Peyer's patch (tissue), 4 donors: ENCODE results near the gene MLXIP. TPM values are rescaled to one million over a fixed set of nuclear protein-coding genes. Genes with fewer than 3 reads are reported as not detected.

ENCODE experiments used
- DNase-seq, 3 donors: peaks; one replicate each; pipeline ENCODE4 v3.0.0-alpha.2; 2017 to 2019
- H3K27ac ChIP-seq, 4 donors: fragments of 200-600 bp; sonication (generic); one replicate each; pipeline ENCODE4 v1.5.1; 2016 to 2019
- H3K27me3 ChIP-seq, 2 donors: fragments of 200-600 bp; sonication (generic); one replicate each; pipeline ENCODE4 v1.5.1; 2019
- H3K36me3 ChIP-seq, 3 donors: fragments of 200-600 bp; sonication (generic); one replicate each; pipeline ENCODE4 v1.5.1; 2016 to 2019
- H3K4me1 ChIP-seq, 4 donors: fragments of 200-600 bp; sonication (generic); one replicate each; pipeline ENCODE4 v1.5.1; 2016 to 2019
- H3K4me3 ChIP-seq, 4 donors: fragments of 200-600 bp; sonication (generic); 1 replicate in 3 of 4; 2 replicates in 1 of 4; pipeline ENCODE4 v1.5.1; 2016 to 2019; ENCODE audit warnings: mild to moderate bottlenecking in 1 of 4
- H3K9me3 ChIP-seq, 4 donors: fragments of 200-600 bp; sonication (generic); one replicate each; pipeline ENCODE4 v1.5.1; 2016 to 2019; ENCODE audit warnings: mild to moderate bottlenecking in 1 of 4
- CTCF ChIP-seq, 6 experiments: fragments of 450-650 bp in 4 of 6; fragments of 200-600 bp in 2 of 6; sonication (generic) in 1 of 6; IDR thresholded peaks; one replicate each; pipeline ENCODE4 v1.5.1; 2017 to 2019; ENCODE audit warnings: antibody characterized with exemption in 6 of 6, mild to moderate bottlenecking in 3 of 6, moderate library complexity in 1 of 6
- POLR2A ChIP-seq, 2 donors: fragments of 450-650 bp; IDR thresholded peaks; one replicate each; pipeline ENCODE4 v1.5.1; 2017; ENCODE audit warnings: antibody characterized with exemption in 2 of 2, mild to moderate bottlenecking in 2 of 2, moderate library complexity in 2 of 2
- total RNA-seq, 4 donors: library from RNA; depleted of rRNA; stranded (reverse); fragments of >200 nt; gene quantifications; one replicate each; pipeline ENCODE4 v1.1.0, GENCODE V29; 2016

MLXIP gene
- total RNA-seq, 4 donors from 2014 or later = 41.5 to 157 (median 98.3) TPM

- no peak for TF ChIP-seq POLR2A (IDR thresholded peaks at IDR 0.05)
- no peak for TF ChIP-seq CTCF (IDR thresholded peaks at IDR 0.05)
- Histone ChIP-seq H3K27me3 (no peaks in the 10 kb centered on the region), H3K27ac (no peak within 1 kb of the TSS), H3K4me1 (peaks cover 0 to 12% (median 3%) of the 10 kb centered on the region in 4 donors), H3K36me3 (no peaks in the 10 kb centered on the region), H3K9me3 (no peaks in the 10 kb centered on the region), H3K4me3 (peak within 1 kb of the TSS; percentile 28 to 65 (median 57))
- peak; percentile 18 to 73 (median 66) for DNase-seq
Measured at GRCh38 chr12:122182887-122183587, 104.5 kb downstream of the MLXIP start, which contains the start of gene LRRC43. Gene LRRC43, plus strand, starts transcription at chr12:122183123. Its CDS starts 22 bp downstream, at chr12:122183145.

GRCh38 chr12:122183588-122183940 is 105.0 kb downstream of the MLXIP start:
- H3K36me3 ChIP-seq = no peaks in the 10 kb centered on the region
- TF ChIP-seq POLR2A (IDR thresholded peaks at IDR 0.05) (no peak), CTCF (IDR thresholded peaks at IDR 0.05) (no peak)
- H3K27me3 ChIP-seq = no peaks in the 10 kb centered on the region
- peaks cover 0 to 12% (median 3%) of the 10 kb centered on the region in 4 donors for H3K4me1 ChIP-seq
- no peak for DNase-seq
- peak overlapping the region; percentile 28 to 65 (median 57) for H3K4me3 ChIP-seq
- no peaks in the 10 kb centered on the region for H3K9me3 ChIP-seq
- H3K27ac ChIP-seq = no peak overlapping the region

GRCh38 chr12:122184517-122184916 is 106.0 kb downstream of the MLXIP start:
- DNase-seq = peak in 2 of 3 donors; percentile 27 to 53
- H3K27me3 ChIP-seq = no peaks in the 10 kb centered on the region
- H3K36me3 ChIP-seq = no peaks in the 10 kb centered on the region
- H3K27ac ChIP-seq = no peak overlapping the region
- H3K4me1 ChIP-seq = peaks cover 0 to 12% (median 3%) of the 10 kb centered on the region in 4 donors
- H3K4me3 ChIP-seq = no peak overlapping the region
- H3K9me3 ChIP-seq = no peaks in the 10 kb centered on the region
- TF ChIP-seq CTCF (IDR thresholded peaks at IDR 0.05) = no peak
- no peak for TF ChIP-seq POLR2A (IDR thresholded peaks at IDR 0.05)

- Histone ChIP-seq H3K36me3 (no peaks in the 10 kb centered on the region), H3K27me3 (no peaks in the 10 kb centered on the region), H3K4me1 (peaks cover 0 to 12% (median 3%) of the 10 kb centered on the region in 4 donors), H3K9me3 (no peaks in the 10 kb centered on the region), H3K27ac (no peak overlapping the region), H3K4me3 (no peak overlapping the region)
- TF ChIP-seq CTCF (IDR thresholded peaks at IDR 0.05) = no peak
- no peak for TF ChIP-seq POLR2A (IDR thresholded peaks at IDR 0.05)
- DNase-seq = no peak
Measured at GRCh38 chr12:122185079-122185478, 106.5 kb downstream of the MLXIP start.

GRCh38 chr12:122185494-122186082 is 107.0 kb downstream of the MLXIP start:
- Histone ChIP-seq H3K27ac (no peak overlapping the region), H3K4me1 (peaks cover 0 to 12% (median 3%) of the 10 kb centered on the region in 4 donors), H3K27me3 (no peaks in the 10 kb centered on the region), H3K4me3 (no peak overlapping the region), H3K9me3 (no peaks in the 10 kb centered on the region), H3K36me3 (no peaks in the 10 kb centered on the region)
- no peak for DNase-seq
- TF ChIP-seq CTCF (IDR thresholded peaks at IDR 0.05) (no peak), POLR2A (IDR thresholded peaks at IDR 0.05) (no peak)
